HepG2 (cell line): ENCODE data around the gene NPFFR1. TPM values are rescaled to one million over a fixed set of nuclear protein-coding genes. Genes with fewer than 3 reads are reported as not detected.

Experiments used
- ATAC-seq: fragments of 200-7000 bp; cut with Tn5 transposase; 3 replicates; pipeline ENCODE4 v1.9.1; 2020; ENCODE audit warnings: mild to moderate bottlenecking, moderate library complexity
- BruUV-seq: library from RNA; stranded (reverse); fragments of 400-500 nt; replicated peaks from 2 replicates; lab custom pipeline; 2021; lab: Mats Ljungman, UMichigan
- CTCF ChIA-PET: fragments of 300-600 bp; formaldehyde crosslinking; extraction: SDS; loops from one replicate; lab custom pipeline; 2021; ENCODE audit warnings: low total read pairs, inconsistent platforms, low intra/inter-chr PET ratio; lab: Yijun Ruan, JAX
- POLR2A ChIA-PET: fragments of 350-600 bp; sonication (Branson Sonifier 250); formaldehyde crosslinking; loops from one replicate; lab custom pipeline; 2020; ENCODE audit warnings: antibody characterized with exemption, inconsistent platforms; lab: Yijun Ruan, JAX
- DNase-seq: peaks from one replicate; pipeline ENCODE4 v3.0.0-alpha.2; 2015; ENCODE audit warnings: low spot score
- FAIRE-seq: peaks from 3 replicates; lab custom pipeline; 2011; peaks lifted over from hg19 to GRCh38; lab: Jason Lieb, UNC
- H2AFZ ChIP-seq: one replicate; pipeline ENCODE4 v1.6.1; 2011; ENCODE audit warnings: low read length, inconsistent platforms
- H3K27ac ChIP-seq: fragments of 300-600 bp; 3 replicates; pipeline ENCODE4 v1.8.0; 2011; ENCODE audit warnings: mixed run types, mild to moderate bottlenecking, mixed read lengths, low read length, inconsistent platforms; ENCODE audit not compliant: insufficient read depth; ENCODE audit errors: extremely low read length
- H3K27me3 ChIP-seq, 2 experiments: fragments of 200-600 bp in 1 of 2; 2 replicates in 1 of 2; 3 replicates in 1 of 2; pipeline versions ENCODE4 v1.6.0 to v1.8.0; 2011; ENCODE audit warnings: low read length in 2 of 2, mild to moderate bottlenecking in 2 of 2, moderate library complexity in 2 of 2, inconsistent platforms in 1 of 2; ENCODE audit not compliant: insufficient read depth in 2 of 2, control insufficient read depth in 1 of 2
- H3K36me3 ChIP-seq, 2 experiments: fragments of 200-600 bp in 1 of 2; replicated peaks in 1 of 2; 2 replicates in 1 of 2; 3 replicates in 1 of 2; pipeline versions ENCODE4 v1.5.1 to v1.8.0; 2011; ENCODE audit warnings: low read length in 2 of 2, inconsistent platforms in 1 of 2; ENCODE audit not compliant: insufficient read depth in 2 of 2, control insufficient read depth in 1 of 2
- H3K4me1 ChIP-seq: 2 replicates; pipeline ENCODE4 v1.5.1; 2012; ENCODE audit warnings: low read length, inconsistent platforms; ENCODE audit not compliant: insufficient read depth
- H3K4me2 ChIP-seq: 2 replicates; pipeline ENCODE4 v1.6.0; 2011; ENCODE audit warnings: low read depth, low read length, inconsistent platforms
- H3K4me3 ChIP-seq, 3 experiments: fragments of 200-600 bp in 1 of 3; sonication (generic), shearing (Covaris generic) in 1 of 3; replicated peaks in 1 of 3; 2 replicates each; pipeline ENCODE4 v1.5.1; 2011 to 2016; ENCODE audit warnings: low read length in 3 of 3, inconsistent platforms in 2 of 3, low read depth in 2 of 3, mild to moderate bottlenecking in 2 of 3, control low read depth in 1 of 3, mixed read lengths in 1 of 3; ENCODE audit not compliant: insufficient read depth in 1 of 3
- H3K79me2 ChIP-seq: one replicate; pipeline ENCODE4 v1.6.1; 2011; ENCODE audit warnings: low read length, inconsistent platforms; ENCODE audit not compliant: insufficient read depth
- H3K9ac ChIP-seq: 2 replicates; pipeline ENCODE4 v1.6.0; 2011; ENCODE audit warnings: mild to moderate bottlenecking, low read depth, low read length, inconsistent platforms; ENCODE audit not compliant: insufficient read depth
- H3K9me3 ChIP-seq: 2 replicates; pipeline ENCODE4 v1.5.1; 2012; ENCODE audit warnings: mild to moderate bottlenecking, low read length
- H4K20me1 ChIP-seq: 2 replicates; pipeline ENCODE4 v1.6.0; 2011; ENCODE audit warnings: inconsistent platforms, mild to moderate bottlenecking, low read length, moderate library complexity; ENCODE audit not compliant: insufficient read depth
- AHDC1 ChIP-seq: sonication (generic); formaldehyde crosslinking; IDR thresholded peaks from 2 replicates; pipeline ENCODE4 v1.5.1; 2020; ENCODE audit warnings: mild to moderate bottlenecking, missing genetic modification reagents, borderline replicate concordance
- NR2F1 ChIP-seq, 2 experiments: fragments of 450-650 bp in 1 of 2; formaldehyde crosslinking in 1 of 2; IDR thresholded peaks; 2 replicates each; pipeline versions ENCODE4 v1.5.0 to v1.6.1; 2016 to 2020; ENCODE audit warnings: mild to moderate bottlenecking in 1 of 2, missing compliant biosample characterization in 1 of 2, missing genetic modification reagents in 1 of 2, moderate library complexity in 1 of 2
- PLRG1 ChIP-seq: fragments of 450-650 bp; conservative IDR thresholded peaks from 2 replicates; pipeline ENCODE4 v1.6.1; 2016
- SOX13 ChIP-seq, 3 experiments: fragments of 450-650 bp in 1 of 3; sonication (generic) in 1 of 3; formaldehyde crosslinking in 1 of 3; IDR thresholded peaks in 2 of 3; conservative IDR thresholded peaks in 1 of 3; 2 replicates each; pipeline versions ENCODE4 v1.5.0 to v1.6.1; 2016 to 2020; ENCODE audit warnings: antibody characterized with exemption in 1 of 3, mild to moderate bottlenecking in 1 of 3, missing compliant biosample characterization in 1 of 3, missing genetic modification reagents in 1 of 3, moderate library complexity in 1 of 3
- SP2 ChIP-seq: sonication (generic); formaldehyde crosslinking; IDR thresholded peaks from 2 replicates; pipeline ENCODE4 v1.5.1; 2020; ENCODE audit warnings: mild to moderate bottlenecking, missing genetic modification reagents
- TAF15 ChIP-seq: fragments of 200-400 bp; formaldehyde crosslinking; IDR thresholded peaks from one replicate; pipeline ENCODE4 v1.6.1; 2018; ENCODE audit warnings: mild to moderate bottlenecking, low read depth, low read length; ENCODE audit not compliant: poor library complexity, severe bottlenecking
- WGBS: methylation state at CpG from one replicate; pipeline ENCODE4 v1.1.6; 2017; ENCODE audit warnings: low lambda C conversion rate; 5-methylcytosine and 5-hydroxymethylcytosine counted together
- in situ Hi-C: cut with HindIII; loops from 2 replicates; pipeline ENCODE4 v1.10.0; 2017; ENCODE audit warnings: low pct_unique_long_range_greater_than_20kb; ENCODE audit not compliant: extremely low pct_ligation_motif_present
- intact Hi-C: fragments of 100-400 bp; cut with micrococcal nuclease; formaldehyde crosslinking; loops from one replicate; pipeline ENCODE4 v1.10.0; 2022; ENCODE audit not compliant: unreplicated experiment
- polyA plus RNA-seq, 8 experiments: library from polyadenylated mRNA; depleted of rRNA in 3 of 8; stranded (reverse) in 7 of 8; unstranded in 1 of 8; fragments of >200 nt; fragmentation: Illumina TruSeq in 4 of 8; extraction: Trizol in 4 of 8; gene quantifications; 2 replicates each; pipeline versions ENCODE4 v1.2.1 to v1.2.3, GENCODE V29; 2011 to 2016; ENCODE audit warnings: low read depth in 4 of 8, missing spikeins in 1 of 8, mixed read lengths in 1 of 8; ENCODE audit not compliant: insufficient read depth in 1 of 8
- total RNA-seq, 5 experiments: library from RNA; depleted of rRNA; stranded (reverse); fragments of >200 nt; fragmentation: Illumina TruSeq; extraction: Trizol; gene quantifications; 2 replicates each; pipeline ENCODE4 v1.2.3, GENCODE V29; 2016; ENCODE audit warnings: low read depth in 1 of 5
- TF ChIP-seq, protein P1 (sequence below): sonication (generic); formaldehyde crosslinking; IDR thresholded peaks from 2 replicates; pipeline ENCODE4 v1.9.0; 2021; ENCODE audit warnings: mild to moderate bottlenecking, missing genetic modification reagents

NPFFR1 gene
- total and polyA plus RNA-seq, 2 of the 13 experiments (the other 11 are each of a cell fraction or from before 2014, with no cell fraction given): under 0.01 TPM; not detected in 1

GRCh38 chr10:70222340-70222794 is 61.4 kb downstream of the NPFFR1 start:
- peaks cover 13% of the 10 kb centered on the region for H4K20me1 ChIP-seq
- ChIA-PET POLR2A (interaction anchor here (0.7 to 2.5 kb wide), 7 partner anchors 10 to 183 kb away, joined by 3 to 19 read pairs (median 3); partner anchors contain the start of genes EIF4EBP2 and PPA1), CTCF (interaction anchor here (1.2 to 1.7 kb wide), 2 partner anchors 109 to 142 kb away, joined by 3 to 35 read pairs; no protein-coding TSS in a partner anchor)
- H3K79me2 ChIP-seq: peaks cover 54% of the 10 kb centered on the region
- no peak for DNase-seq
- H3K9me3 ChIP-seq: no peaks in the 10 kb centered on the region
- peaks cover 39% of the 10 kb centered on the region for H3K4me1 ChIP-seq
- no peak overlapping the region for H3K4me3 ChIP-seq
- peaks cover 6 to 43% of the 10 kb centered on the region in 2 experiments for H3K36me3 ChIP-seq
- 55% methylated on average over 3 of the region's 3 CpGs for WGBS
- no peaks in the 10 kb centered on the region; a peak in 1 of 5 replicates for H3K27me3 ChIP-seq
- intact Hi-C loops (no loop called here), in situ Hi-C loops (loop anchor here (5.0 kb wide), 1 partner anchor 140 kb away; no protein-coding TSS in a partner anchor)
- no peak overlapping the region for H3K9ac ChIP-seq
- no TSS peak for BruUV-seq
- peak; percentile 58; the same call in 2 of the 3 replicates for ATAC-seq
- no peak for FAIRE-seq
- peak overlapping the region; percentile 38 for H3K27ac ChIP-seq
- H3K4me2 ChIP-seq: peak overlapping the region; percentile 7; the same call in 1 of the 2 replicates
- no peak overlapping the region for H2AFZ ChIP-seq
- TF ChIP-seq, protein P1, sequence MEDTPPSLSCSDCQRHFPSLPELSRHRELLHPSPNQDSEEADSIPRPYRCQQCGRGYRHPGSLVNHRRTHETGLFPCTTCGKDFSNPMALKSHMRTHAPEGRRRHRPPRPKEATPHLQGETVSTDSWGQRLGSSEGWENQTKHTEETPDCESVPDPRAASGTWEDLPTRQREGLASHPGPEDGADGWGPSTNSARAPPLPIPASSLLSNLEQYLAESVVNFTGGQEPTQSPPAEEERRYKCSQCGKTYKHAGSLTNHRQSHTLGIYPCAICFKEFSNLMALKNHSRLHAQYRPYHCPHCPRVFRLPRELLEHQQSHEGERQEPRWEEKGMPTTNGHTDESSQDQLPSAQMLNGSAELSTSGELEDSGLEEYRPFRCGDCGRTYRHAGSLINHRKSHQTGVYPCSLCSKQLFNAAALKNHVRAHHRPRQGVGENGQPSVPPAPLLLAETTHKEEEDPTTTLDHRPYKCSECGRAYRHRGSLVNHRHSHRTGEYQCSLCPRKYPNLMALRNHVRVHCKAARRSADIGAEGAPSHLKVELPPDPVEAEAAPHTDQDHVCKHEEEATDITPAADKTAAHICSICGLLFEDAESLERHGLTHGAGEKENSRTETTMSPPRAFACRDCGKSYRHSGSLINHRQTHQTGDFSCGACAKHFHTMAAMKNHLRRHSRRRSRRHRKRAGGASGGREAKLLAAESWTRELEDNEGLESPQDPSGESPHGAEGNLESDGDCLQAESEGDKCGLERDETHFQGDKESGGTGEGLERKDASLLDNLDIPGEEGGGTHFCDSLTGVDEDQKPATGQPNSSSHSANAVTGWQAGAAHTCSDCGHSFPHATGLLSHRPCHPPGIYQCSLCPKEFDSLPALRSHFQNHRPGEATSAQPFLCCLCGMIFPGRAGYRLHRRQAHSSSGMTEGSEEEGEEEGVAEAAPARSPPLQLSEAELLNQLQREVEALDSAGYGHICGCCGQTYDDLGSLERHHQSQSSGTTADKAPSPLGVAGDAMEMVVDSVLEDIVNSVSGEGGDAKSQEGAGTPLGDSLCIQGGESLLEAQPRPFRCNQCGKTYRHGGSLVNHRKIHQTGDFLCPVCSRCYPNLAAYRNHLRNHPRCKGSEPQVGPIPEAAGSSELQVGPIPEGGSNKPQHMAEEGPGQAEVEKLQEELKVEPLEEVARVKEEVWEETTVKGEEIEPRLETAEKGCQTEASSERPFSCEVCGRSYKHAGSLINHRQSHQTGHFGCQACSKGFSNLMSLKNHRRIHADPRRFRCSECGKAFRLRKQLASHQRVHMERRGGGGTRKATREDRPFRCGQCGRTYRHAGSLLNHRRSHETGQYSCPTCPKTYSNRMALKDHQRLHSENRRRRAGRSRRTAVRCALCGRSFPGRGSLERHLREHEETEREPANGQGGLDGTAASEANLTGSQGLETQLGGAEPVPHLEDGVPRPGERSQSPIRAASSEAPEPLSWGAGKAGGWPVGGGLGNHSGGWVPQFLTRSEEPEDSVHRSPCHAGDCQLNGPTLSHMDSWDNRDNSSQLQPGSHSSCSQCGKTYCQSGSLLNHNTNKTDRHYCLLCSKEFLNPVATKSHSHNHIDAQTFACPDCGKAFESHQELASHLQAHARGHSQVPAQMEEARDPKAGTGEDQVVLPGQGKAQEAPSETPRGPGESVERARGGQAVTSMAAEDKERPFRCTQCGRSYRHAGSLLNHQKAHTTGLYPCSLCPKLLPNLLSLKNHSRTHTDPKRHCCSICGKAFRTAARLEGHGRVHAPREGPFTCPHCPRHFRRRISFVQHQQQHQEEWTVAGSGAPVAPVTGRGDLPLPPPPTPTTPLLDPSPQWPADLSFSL (CRISPR knock-in tag): no peak
- TF ChIP-seq NR2F1 (CRISPR knock-in tag; IDR thresholded peaks at IDR 0.05) (no peak), TAF15 (no peak), SOX13 (IDR thresholded peaks at IDR 0.05) (no peak), SOX13 (CRISPR knock-in tag; conservative IDR thresholded peaks at IDR 0.05 in 1 of 2, IDR thresholded peaks at IDR 0.05 in 1 of 2) (0 out of 4 replicates have a peak, but pooled peaks of 1 of the 2 experiments have one; percentile 3), AHDC1 (CRISPR knock-in tag) (peak; percentile 42; the same call in 1 of the 2 replicates), SP2 (no peak), PLRG1 (no peak)
